Keratinocyte (primary cell): ENCODE data around the gene CSHL1. TPM values are rescaled to one million over a fixed set of nuclear protein-coding genes. Genes with fewer than 3 reads are reported as not detected.
"Not testable (repeated sequence)": the region's sequence is repeated elsewhere in the genome, so short reads cannot be mapped to it uniquely, and the experiment has no call there.

Experiments
- DNase-seq: peaks from one replicate; pipeline ENCODE4 v3.0.0-alpha.2; 2011; ENCODE audit warnings: low read depth, missing footprints, low spot score
- FAIRE-seq: peaks from 2 replicates; lab custom pipeline; 2011; peaks lifted over from hg19 to GRCh38; lab: Jason Lieb, UNC
- H2AFZ ChIP-seq: 2 replicates; pipeline ENCODE4 v1.6.0; 2012; ENCODE audit warnings: low read length, control low read depth, inconsistent platforms; ENCODE audit not compliant: control insufficient read depth
- H3K27ac ChIP-seq: 2 replicates; pipeline ENCODE4 v1.5.1; 2011; ENCODE audit warnings: low read length; ENCODE audit not compliant: control insufficient read depth, insufficient read depth
- H3K27me3 ChIP-seq: 3 replicates; pipeline ENCODE4 v1.6.0; 2011; ENCODE audit warnings: low read length; ENCODE audit not compliant: control insufficient read depth, insufficient read depth; ENCODE audit errors: extremely low read depth
- H3K36me3 ChIP-seq, 2 experiments: 2 replicates in 1 of 2; 3 replicates in 1 of 2; pipeline ENCODE4 v1.5.1; 2011; ENCODE audit warnings: low read length in 2 of 2, mild to moderate bottlenecking in 1 of 2; ENCODE audit not compliant: control insufficient read depth in 2 of 2, insufficient read depth in 2 of 2; ENCODE audit errors: extremely low read depth in 1 of 2
- H3K4me1 ChIP-seq: 3 replicates; pipeline ENCODE4 v1.5.1; 2011; ENCODE audit warnings: low read length; ENCODE audit not compliant: control insufficient read depth, insufficient read depth; ENCODE audit errors: extremely low read depth
- H3K4me2 ChIP-seq: 3 replicates; pipeline ENCODE4 v1.6.0; 2011; ENCODE audit warnings: low read depth, low read length; ENCODE audit not compliant: control insufficient read depth, insufficient read depth; ENCODE audit errors: extremely low read depth
- H3K4me3 ChIP-seq, 3 experiments: fragments of 200-600 bp in 1 of 3; sonication (generic) in 1 of 3; 2 replicates in 2 of 3; 3 replicates in 1 of 3; pipeline ENCODE4 v1.5.1; 2011 to 2016; ENCODE audit warnings: low read length in 3 of 3, mild to moderate bottlenecking in 3 of 3, control low read depth in 2 of 3, inconsistent platforms in 1 of 3, low read depth in 1 of 3, mixed read lengths in 1 of 3, mixed run types in 1 of 3, moderate library complexity in 1 of 3; ENCODE audit not compliant: control insufficient read depth in 2 of 3, insufficient read depth in 2 of 3; ENCODE audit errors: extremely low read depth in 1 of 3
- H3K79me2 ChIP-seq: 2 replicates; pipeline ENCODE4 v1.6.0; 2012; ENCODE audit warnings: low read length; ENCODE audit not compliant: control insufficient read depth, insufficient read depth
- H3K9ac ChIP-seq: 3 replicates; pipeline ENCODE4 v1.6.0; 2011; ENCODE audit warnings: low read length; ENCODE audit not compliant: control insufficient read depth, insufficient read depth; ENCODE audit errors: extremely low read depth
- H3K9me1 ChIP-seq: 3 replicates; pipeline ENCODE4 v1.6.0; 2011; ENCODE audit warnings: low read length; ENCODE audit not compliant: control insufficient read depth, insufficient read depth; ENCODE audit errors: extremely low read depth
- H3K9me3 ChIP-seq: 2 replicates; pipeline ENCODE4 v1.5.1; 2012; ENCODE audit warnings: low read depth, low read length; ENCODE audit not compliant: control insufficient read depth
- H4K20me1 ChIP-seq: 3 replicates; pipeline ENCODE4 v1.6.0; 2011; ENCODE audit warnings: low read length; ENCODE audit not compliant: control insufficient read depth, insufficient read depth; ENCODE audit errors: extremely low read depth
- dilution Hi-C: fragments of 300-500 bp; cut with MboI; formaldehyde crosslinking; loops from one replicate; pipeline ENCODE4 v1.7.0; 2020; ENCODE audit warnings: low sequenced_read_pairs; ENCODE audit not compliant: extremely low pct_ligation_motif_present
- polyA plus RNA-seq, 5 experiments: library from polyadenylated mRNA; depleted of rRNA in 3 of 5; stranded (reverse) in 3 of 5; stranded (forward) in 1 of 5; unstranded in 1 of 5; fragments of >200 nt; gene quantifications; 1 replicate in 1 of 5; 2 replicates in 3 of 5; 3 replicates in 1 of 5; pipeline versions ENCODE4 v1.2.1 to v1.2.3, GENCODE V29; 2011 to 2012; ENCODE audit warnings: missing spikeins in 2 of 5, low read depth in 1 of 5, low replicate concordance in 1 of 5

The CSHL1 gene
- polyA plus RNA-seq, 1 donor (not counting 4 experiments of a cell fraction or from before 2014, with no cell fraction given) = not detected

GRCh38 chr17:63896524-63897354 is 14.3 kb downstream of the CSHL1 start, which contains the start of gene CSH1:
CSH1 (minus strand) TSS chr17:63896574; CDS start chr17:63896511, 63 bp downstream.
- H3K9me3 ChIP-seq, H3K4me2 ChIP-seq, FAIRE-seq, H3K36me3 ChIP-seq, H3K9ac ChIP-seq, H3K27ac ChIP-seq, H3K4me3 ChIP-seq, DNase-seq, H3K4me1 ChIP-seq, H4K20me1 ChIP-seq, dilution Hi-C loops, H3K9me1 ChIP-seq, H2AFZ ChIP-seq, H3K27me3 ChIP-seq, H3K79me2 ChIP-seq: not testable (repeated sequence)

GRCh38 chr17:63894821-63895220 is 16.2 kb downstream of the CSHL1 start:
- H3K27ac ChIP-seq, H3K4me1 ChIP-seq, H4K20me1 ChIP-seq, H3K27me3 ChIP-seq, H3K4me3 ChIP-seq, H3K4me2 ChIP-seq, H3K9me1 ChIP-seq, H3K9ac ChIP-seq, DNase-seq, H2AFZ ChIP-seq, H3K79me2 ChIP-seq, FAIRE-seq, dilution Hi-C loops, H3K36me3 ChIP-seq, H3K9me3 ChIP-seq: not testable (repeated sequence)

- H4K20me1 ChIP-seq, H3K4me3 ChIP-seq, H2AFZ ChIP-seq, H3K4me1 ChIP-seq, H3K36me3 ChIP-seq, FAIRE-seq, H3K79me2 ChIP-seq, H3K9ac ChIP-seq, DNase-seq, H3K4me2 ChIP-seq, dilution Hi-C loops, H3K27me3 ChIP-seq, H3K9me1 ChIP-seq, H3K9me3 ChIP-seq, H3K27ac ChIP-seq: not testable (repeated sequence)
These were observed 17.0 kb downstream of the CSHL1 start for GRCh38 chr17:63894021-63894420.

GRCh38 chr17:63892316-63893037 is 18.6 kb downstream of the CSHL1 start:
- H3K27me3 ChIP-seq, H3K9ac ChIP-seq, H3K9me3 ChIP-seq, DNase-seq, H3K9me1 ChIP-seq, H2AFZ ChIP-seq, H3K27ac ChIP-seq, H3K36me3 ChIP-seq, H3K4me3 ChIP-seq, dilution Hi-C loops, H3K4me1 ChIP-seq, FAIRE-seq, H3K4me2 ChIP-seq, H3K79me2 ChIP-seq, H4K20me1 ChIP-seq: not testable (repeated sequence)
